Adrenal gland (tissue), 12 donors: ENCODE data around the gene GPC3. TPM values are rescaled to one million over a fixed set of nuclear protein-coding genes. Genes with fewer than 3 reads are reported as not detected.

Source experiments
- DNase-seq, 7 donors: peaks; one replicate each; pipeline ENCODE4 v3.0.0-alpha.2; 2019 to 2020
- H3K27ac ChIP-seq, 5 donors: fragments of 200-600 bp; sonication (generic) in 4 of 5; 1 replicate in 3 of 5; 2 replicates in 2 of 5; pipeline versions ENCODE4 v1.5.1 to v1.8.0; 2016 to 2020; ENCODE audit warnings: mild to moderate bottlenecking in 1 of 5
- H3K27me3 ChIP-seq: fragments of 200-600 bp; 2 replicates; pipeline ENCODE4 v1.8.0; 2021
- H3K36me3 ChIP-seq, 2 donors: fragments of 200-600 bp; replicated peaks in 1 of 2; 1 replicate in 1 of 2; 2 replicates in 1 of 2; pipeline versions ENCODE4 v1.5.1 to v1.8.0; 2018 to 2022
- H3K4me1 ChIP-seq, 2 donors: fragments of 200-600 bp; replicated peaks in 1 of 2; 1 replicate in 1 of 2; 2 replicates in 1 of 2; pipeline versions ENCODE4 v1.5.1 to v1.8.0; 2018 to 2021
- H3K4me3 ChIP-seq, 4 donors: fragments of 200-600 bp; sonication (generic) in 3 of 4; one replicate each; pipeline ENCODE4 v1.5.1; 2016 to 2018
- H3K9me3 ChIP-seq, 3 donors: fragments of 200-600 bp; sonication (generic) in 1 of 3; replicated peaks in 1 of 3; 1 replicate in 2 of 3; 2 replicates in 1 of 3; pipeline versions ENCODE4 v1.5.1 to v1.8.0; 2016 to 2021
- CTCF ChIP-seq, 6 experiments: fragments of 450-650 bp in 4 of 6; fragments of 200-600 bp in 2 of 6; sonication (generic) in 1 of 6; IDR thresholded peaks; 1 replicate in 5 of 6; 2 replicates in 1 of 6; pipeline versions ENCODE4 v1.5.1 to v1.8.0; 2016 to 2021; ENCODE audit warnings: antibody characterized with exemption in 6 of 6, mild to moderate bottlenecking in 2 of 6, moderate library complexity in 1 of 6
- POLR2A ChIP-seq, 2 donors: fragments of 450-650 bp; IDR thresholded peaks; one replicate each; pipeline ENCODE4 v1.6.1; 2017; ENCODE audit warnings: antibody characterized with exemption in 2 of 2, mild to moderate bottlenecking in 2 of 2, moderate library complexity in 1 of 2
- WGBS, 4 donors: extraction: QIAGEN DNeasy Blood & Tissue Kit in 2 of 4; methylation state at CpG; one replicate each; pipeline versions ENCODE4 v1.1.5 to v1.1.7; 2013 to 2017; 5-methylcytosine and 5-hydroxymethylcytosine counted together
- intact Hi-C, 2 donors: fragments of 100-400 bp; cut with DNase I; formaldehyde crosslinking; loops; one replicate each; pipeline versions ENCODE4 v1.14.1 to v1.15.0; 2022 to 2023
- polyA plus RNA-seq, 3 donors: library from polyadenylated mRNA; stranded (reverse); fragments of 200-250 nt in 2 of 3; fragments of 350-450 nt in 1 of 3; fragmentation: Illumina TruSeq in 1 of 3; extraction: RNeasy Lipid Tissue Mini Kit (QIAGEN cat#74804) in 1 of 3; gene quantifications; one replicate each; pipeline ENCODE4 v1.2.3, GENCODE V29; 2013 to 2014
- total RNA-seq, 9 donors: library from RNA; depleted of rRNA in 4 of 9; stranded (reverse); fragments of >200 nt in 4 of 9; fragments of 120-200 nt in 1 of 9; fragmentation: NEBNext Ultra II Directional in 1 of 9; extraction: Animal tissue kit (Norgen Biotek cat#: 25700) in 1 of 9; gene quantifications; one replicate each; pipeline versions ENCODE4 v1.1.0 to v1.2.4, GENCODE V29; 2013 to 2023
- donor health status: healthy with polysubstance abuse.
- donor health status: Bipolar disorder and iron deficiency.
- donor health status: DM: yes; HTN: yes; CAD: no.
- donor health status: DM: no; HTN: no; CAD: no.
- donor health status: DM: no; HTN: no; CAD: no.
- donor health status: DM: yes; HTN: yes; CAD: no.

GPC3 gene
- total and polyA plus RNA-seq, 12 donors = 3.5 to 56.7 (median 20.9) TPM

GRCh38 chrX:133913658-133914388 is 71.6 kb downstream of the GPC3 start:
- H3K4me1 ChIP-seq = no peaks in the 10 kb centered on the region
- 63 to 85% (median 75%) methylated on average over 2 of the region's 2 CpGs for WGBS, 4 donors
- TF ChIP-seq POLR2A (IDR thresholded peaks at IDR 0.05) (no peak), CTCF (IDR thresholded peaks at IDR 0.05) (no peak)
- intact Hi-C loops = no loop called here
- H3K27ac ChIP-seq = no peak overlapping the region
- H3K27me3 ChIP-seq = no peaks in the 10 kb centered on the region
- H3K36me3 ChIP-seq = no peaks in the 10 kb centered on the region
- no peaks in the 10 kb centered on the region for H3K9me3 ChIP-seq
- no peak for DNase-seq
- no peak overlapping the region for H3K4me3 ChIP-seq

- Histone ChIP-seq H3K27ac (no peak overlapping the region), H3K27me3 (no peaks in the 10 kb centered on the region), H3K4me3 (no peak overlapping the region), H3K36me3 (no peaks in the 10 kb centered on the region), H3K9me3 (no peaks in the 10 kb centered on the region), H3K4me1 (no peaks in the 10 kb centered on the region)
- WGBS, 4 donors = 33 to 75% (median 63%) methylated on average over 1 of the region's 1 CpG
- intact Hi-C loops = no loop called here
- TF ChIP-seq POLR2A (IDR thresholded peaks at IDR 0.05) = no peak
- no peak for TF ChIP-seq CTCF (IDR thresholded peaks at IDR 0.05)
- DNase-seq = no peak
Observed at GRCh38 chrX:133913009-133913408, 72.4 kb downstream of the GPC3 start.

- Histone ChIP-seq H3K27me3 (no peaks in the 10 kb centered on the region), H3K27ac (no peak overlapping the region), H3K36me3 (no peaks in the 10 kb centered on the region), H3K4me1 (no peaks in the 10 kb centered on the region), H3K4me3 (no peak overlapping the region), H3K9me3 (no peaks in the 10 kb centered on the region)
- intact Hi-C loops = no loop called here
- 57 to 76% (median 61%) methylated on average over 3 to 4 of the region's 4 CpGs for WGBS, 4 donors
- TF ChIP-seq CTCF (IDR thresholded peaks at IDR 0.05) (no peak), POLR2A (IDR thresholded peaks at IDR 0.05) (no peak)
- no peak for DNase-seq
Observed at GRCh38 chrX:133911825-133912495, 73.4 kb downstream of the GPC3 start.

- peaks cover 6% of the 10 kb centered on the region for H3K27me3 ChIP-seq
- no peak for DNase-seq
- H3K27ac ChIP-seq = no peak overlapping the region
- TF ChIP-seq CTCF (IDR thresholded peaks at IDR 0.05) (no peak), POLR2A (IDR thresholded peaks at IDR 0.05) (no peak)
- H3K9me3 ChIP-seq = no peaks in the 10 kb centered on the region
- no peaks in the 10 kb centered on the region for H3K4me1 ChIP-seq
- H3K4me3 ChIP-seq = no peak overlapping the region
- H3K36me3 ChIP-seq = no peaks in the 10 kb centered on the region
- intact Hi-C loops = no loop called here
- WGBS, 4 donors = 58 to 87% (median 81%) methylated on average over 1 of the region's 1 CpG
Observed at GRCh38 chrX:133910539-133910938, 74.9 kb downstream of the GPC3 start.
